ENCODE data around the gene ZNF541. TPM values are rescaled to one million over a fixed set of nuclear protein-coding genes. Genes with fewer than 3 reads are reported as not detected.

The ZNF541 gene
- total RNA-seq = not detected in 2 replicates

GRCh38 chr19:47573071-47574026 is at the start of gene ZNF541:
TSS of gene ZNF541 (minus strand) at chr19:47573148. CDS start at chr19:47555856, 17,292 bp downstream.
- no peak for TF ChIP-seq CTCF (conservative IDR thresholded peaks at IDR 0.05; ENCODE audit: low read depth, low read length)
- DNase-seq (ENCODE audit: low read depth) = no peak
- H3K4me3 ChIP-seq (ENCODE audit: low read depth, low read length) = no peak within 1 kb of the TSS

GRCh38 chr19:47619763-47620162 is 46.8 kb upstream of the ZNF541 start:
- H3K4me3 ChIP-seq (ENCODE audit: low read depth, low read length) = no peak overlapping the region
- TF ChIP-seq CTCF (conservative IDR thresholded peaks at IDR 0.05; ENCODE audit: low read depth, low read length) = no peak
- no peak for DNase-seq (ENCODE audit: low read depth)

DNA sequence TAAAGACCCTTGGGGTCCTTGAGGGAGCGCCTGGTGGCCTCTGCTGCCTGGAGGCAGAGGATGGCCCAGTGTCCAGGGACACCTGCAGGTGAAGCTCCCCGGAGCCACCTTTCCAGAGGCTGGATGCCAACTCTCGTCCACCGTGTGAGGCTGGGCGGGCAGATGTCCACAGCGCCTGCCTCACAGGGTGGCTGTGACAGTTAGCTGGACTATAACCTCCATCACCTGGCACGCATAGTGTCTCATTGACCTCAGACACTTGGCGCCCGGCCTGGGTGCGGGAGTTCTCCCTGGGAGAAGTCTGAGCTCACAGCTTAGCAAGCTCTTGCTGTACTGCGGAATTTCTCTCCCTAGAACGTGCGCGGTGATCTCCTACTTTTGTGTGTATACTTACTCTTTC is 45.8 kb upstream of the ZNF541 start:
- no peak overlapping the region for H3K4me3 ChIP-seq (ENCODE audit: low read depth, low read length)
- DNase-seq (ENCODE audit: low read depth) = no peak
- no peak for TF ChIP-seq CTCF (conservative IDR thresholded peaks at IDR 0.05; ENCODE audit: low read depth, low read length)

DNA sequence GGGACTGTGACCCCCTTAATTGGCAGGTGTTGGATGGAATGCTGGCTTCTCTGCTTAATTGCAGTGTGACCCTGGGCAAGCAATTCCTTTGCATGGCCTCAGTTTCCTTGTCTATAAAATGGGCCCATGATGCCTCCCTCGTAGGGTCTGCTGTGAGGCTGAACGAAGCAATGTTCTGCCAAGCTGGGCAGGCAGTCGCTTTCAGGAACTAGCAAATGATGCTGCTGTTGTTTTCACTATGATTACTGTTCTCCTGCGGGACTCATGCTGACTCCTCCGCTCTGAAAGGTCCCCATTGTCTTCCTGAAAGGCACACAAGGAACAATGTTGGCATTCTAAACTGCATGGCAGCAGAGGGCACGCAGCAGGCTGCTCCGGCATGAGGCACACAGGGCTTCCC is 42.8 kb upstream of the ZNF541 start:
- DNase-seq (ENCODE audit: low read depth) = no peak
- H3K4me3 ChIP-seq (ENCODE audit: low read depth, low read length) = no peak overlapping the region
- no peak for TF ChIP-seq CTCF (conservative IDR thresholded peaks at IDR 0.05; ENCODE audit: low read depth, low read length)

DNA sequence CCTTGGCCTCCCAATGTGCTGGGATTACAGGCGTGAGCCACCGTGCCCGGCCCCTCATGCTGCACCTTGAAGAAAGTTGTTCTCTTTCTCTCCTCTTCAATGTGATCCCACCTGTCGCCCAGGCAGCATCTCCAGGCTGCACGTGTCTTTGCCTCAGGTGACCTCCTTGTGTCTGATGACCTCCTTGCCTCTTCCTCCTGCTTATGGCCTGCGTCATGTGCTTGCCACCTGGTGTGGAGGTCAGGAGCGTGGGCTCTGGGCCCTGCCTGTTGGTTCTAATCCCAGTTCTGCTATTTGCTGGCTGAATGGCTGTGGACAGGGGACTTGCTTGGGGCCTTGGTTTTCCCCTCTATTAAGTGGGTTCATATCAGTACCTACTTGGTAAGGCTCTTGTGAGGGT is 42.3 kb upstream of the ZNF541 start:
- no peak for DNase-seq (ENCODE audit: low read depth)
- no peak for TF ChIP-seq CTCF (conservative IDR thresholded peaks at IDR 0.05; ENCODE audit: low read depth, low read length)
- no peak overlapping the region for H3K4me3 ChIP-seq (ENCODE audit: low read depth, low read length)

DNA sequence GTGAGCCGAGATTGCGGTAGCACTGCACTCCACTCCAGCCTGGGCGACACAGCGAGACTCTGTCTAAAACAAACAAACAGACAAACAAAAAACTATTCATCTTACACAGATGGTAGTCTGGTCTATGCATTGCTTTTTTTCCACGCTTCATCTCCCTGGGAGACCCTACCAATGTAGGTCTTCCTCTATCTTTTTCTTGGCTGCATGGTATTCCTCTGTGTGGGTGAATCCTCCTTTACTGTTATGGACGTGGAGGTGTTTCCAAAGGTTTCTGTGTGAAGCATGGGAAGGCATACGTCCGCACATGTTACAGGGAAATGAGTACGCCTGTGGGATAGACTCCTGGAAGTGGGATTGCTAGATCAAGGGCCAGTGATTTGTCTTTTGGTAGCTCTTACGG is 41.6 kb upstream of the ZNF541 start:
- no peak overlapping the region for H3K4me3 ChIP-seq (ENCODE audit: low read depth, low read length)
- no peak for TF ChIP-seq CTCF (conservative IDR thresholded peaks at IDR 0.05; ENCODE audit: low read depth, low read length)
- DNase-seq (ENCODE audit: low read depth) = no peak

DNA sequence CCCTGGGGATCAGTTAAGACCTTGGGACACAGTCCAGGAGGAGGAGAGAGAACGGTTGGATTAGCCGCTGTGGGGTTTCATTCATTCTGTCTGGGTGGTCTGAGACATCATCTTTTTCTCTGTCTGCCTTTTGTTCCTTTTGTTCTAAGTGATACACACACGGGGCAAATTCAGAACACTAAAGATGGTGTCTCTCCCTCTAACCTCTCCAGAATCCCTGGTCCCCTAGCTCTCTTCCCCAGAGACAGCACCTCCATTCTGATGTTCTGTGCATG is 41.0 kb upstream of the ZNF541 start:
- DNase-seq (ENCODE audit: low read depth) = no peak
- no peak overlapping the region for H3K4me3 ChIP-seq (ENCODE audit: low read depth, low read length)
- no peak for TF ChIP-seq CTCF (conservative IDR thresholded peaks at IDR 0.05; ENCODE audit: low read depth, low read length)
